ENCODE measurements around the gene TNFRSF1A. TPM values are rescaled to one million over a fixed set of nuclear protein-coding genes. Genes with fewer than 3 reads are reported as not detected.

TNFRSF1A gene
- total and polyA plus RNA-seq, 2 of the 13 experiments (the other 11 are each of a cell fraction or from before 2014, with no cell fraction given), result 41.5 to 61.2 TPM

- H3K36me3 ChIP-seq (replicated peaks in 1 of 2; ENCODE audit: control insufficient read depth in 1 of 2, insufficient read depth in 2 of 2, low read length in 2 of 2), result no peaks in the 10 kb centered on the region
- intact Hi-C loops (cut with micrococcal nuclease; ENCODE audit: unreplicated experiment), result loop anchor here (10.0 kb wide), 1 partner anchor 192 kb away; the partner anchor contains the start of gene GAPDH
- H3K9me3 ChIP-seq (ENCODE audit: low read length), result no peaks in the 10 kb centered on the region
- H3K27me3 ChIP-seq (ENCODE audit: control insufficient read depth in 1 of 2, insufficient read depth in 2 of 2, low read length in 2 of 2), result no peaks in the 10 kb centered on the region; a peak in 1 of 5 replicates
- peaks cover 52% of the 10 kb centered on the region for H3K79me2 ChIP-seq (ENCODE audit: insufficient read depth, low read length)
- FAIRE-seq, result peak; percentile 28
- H3K9ac ChIP-seq (ENCODE audit: insufficient read depth, low read depth, low read length), result peak overlapping the region; percentile 95
- H3K4me1 ChIP-seq (ENCODE audit: insufficient read depth, low read length), result peaks cover 73% of the 10 kb centered on the region
- 0 out of 3 replicates have a peak, but pooled peaks have one; percentile 3 for ATAC-seq
- peak overlapping the region; percentile 96 for H3K4me2 ChIP-seq (ENCODE audit: low read depth, low read length)
- H4K20me1 ChIP-seq (ENCODE audit: insufficient read depth, low read length), result no peaks in the 10 kb centered on the region; the same call in 1 of the 2 replicates
- no peak overlapping the region for H2AFZ ChIP-seq (ENCODE audit: low read length)
- BruUV-seq (replicated peaks), result no TSS peak
- in situ Hi-C loops (cut with HindIII; ENCODE audit: extremely low pct_ligation_motif_present, low pct_unique_long_range_greater_than_20kb), result no loop called here
- CTCF ChIA-PET (ENCODE audit: low intra/inter-chr PET ratio, low total read pairs), result no interaction called here
- peak overlapping the region; percentile 82 for H3K27ac ChIP-seq (ENCODE audit: extremely low read length, insufficient read depth, low read length)
- H3K4me3 ChIP-seq (replicated peaks in 1 of 3; ENCODE audit: insufficient read depth in 1 of 3, low read depth in 2 of 3, low read length in 3 of 3), result peak overlapping the region; percentile 85 to 99 (median 97)
- POLR2A ChIA-PET, result interaction anchor here (0.7 to 11.0 kb wide), 13 partner anchors 14 to 193 kb away, joined by 3 to 278 read pairs (median 5); partner anchors contain the start of genes GAPDH, LTBR, MRPL51 and PLEKHG6
- 31% methylated on average over 6 of the region's 7 CpGs for WGBS (ENCODE audit: low lambda C conversion rate)
- no peak for DNase-seq (ENCODE audit: low spot score)
- TF ChIP-seq ZNF263 (CRISPR knock-in tag; IDR thresholded peaks at IDR 0.05) (peak; percentile 88; the same call in 1 of the 2 replicates), ZNF607 (CRISPR knock-in tag; IDR thresholded peaks at IDR 0.05; ENCODE audit: borderline replicate concordance) (0 out of 2 replicates have a peak, but pooled peaks have one; percentile 5), TIGD3 (CRISPR knock-in tag; IDR thresholded peaks at IDR 0.05; ENCODE audit: borderline replicate concordance) (0 out of 2 replicates have a peak, but pooled peaks have one; percentile 2), PHF21A (CRISPR knock-in tag; IDR thresholded peaks at IDR 0.05) (0 out of 2 replicates have a peak, but pooled peaks have one; percentile 28), NR2F6 (IDR thresholded peaks at IDR 0.05) (0 out of 2 replicates have a peak, but pooled peaks have one; percentile 28), NR2F6 (CRISPR knock-in tag; IDR thresholded peaks at IDR 0.05) (no peak), ZBTB25 (CRISPR knock-in tag; IDR thresholded peaks at IDR 0.05) (0 out of 2 replicates have a peak, but pooled peaks have one; percentile 9), PRDM15 (CRISPR knock-in tag; IDR thresholded peaks at IDR 0.05) (no peak), GATA4 (IDR thresholded peaks at IDR 0.05; ENCODE audit: borderline replicate concordance, low read depth) (0 out of 2 replicates have a peak, but pooled peaks have one; percentile 4), PHF20 (CRISPR knock-in tag; IDR thresholded peaks at IDR 0.05) (peak; percentile 8; the same call in 1 of the 2 replicates), ZNF33A (CRISPR knock-in tag; IDR thresholded peaks at IDR 0.05; ENCODE audit: borderline replicate concordance) (no peak), HCFC1 (IDR thresholded peaks at IDR 0.05; ENCODE audit: low read depth, low read length) (no peak), MYC (CRISPR knock-in tag; IDR thresholded peaks at IDR 0.05; ENCODE audit: borderline replicate concordance) (0 out of 2 replicates have a peak, but pooled peaks have one; percentile 12), ZNF652 (CRISPR knock-in tag; IDR thresholded peaks at IDR 0.05; ENCODE audit: borderline replicate concordance, low read depth) (peak; percentile 99), ATRX (CRISPR knock-in tag; IDR thresholded peaks at IDR 0.05; ENCODE audit: borderline replicate concordance) (no peak), ASH2L (IDR thresholded peaks at IDR 0.05; ENCODE audit: insufficient read length, low read depth, low read length) (peak; percentile 23)
Measured at GRCh38 chr12:6342140-6342889, 439 bp upstream of the TNFRSF1A start.
